SW480 (cell line): ENCODE results near the gene LRRC8D.
"Not testable (repeated sequence)": the region's sequence is repeated elsewhere in the genome, so short reads cannot be mapped to it uniquely, and the experiment has no call there.

ENCODE experiments used
- DNase-seq: peaks from one replicate; pipeline ENCODE4 v3.0.0-alpha.2; 2016; ENCODE audit warnings: low spot score

Gene LRRC8D

GRCh38 chr1:89913353-89914095, 92.7 kb downstream of the LRRC8D start:
- no peak for DNase-seq

GRCh38 chr1:89917353-89917752, 96.5 kb downstream of the LRRC8D start:
- no peak for DNase-seq

GRCh38 chr1:89918127-89918793, 97.4 kb downstream of the LRRC8D start:
- DNase-seq: no peak

GRCh38 chr1:89918794-89919155, 97.9 kb downstream of the LRRC8D start:
- DNase-seq: no peak

GRCh38 chr1:89919174-89919573, 98.3 kb downstream of the LRRC8D start:
- DNase-seq: no peak

- no peak for DNase-seq
Observed at GRCh38 chr1:89922911-89923310, 102.1 kb downstream of the LRRC8D start.

- no peak for DNase-seq
Observed at GRCh38 chr1:89923517-89923916, 102.7 kb downstream of the LRRC8D start.

- DNase-seq: not testable (repeated sequence)
Observed at GRCh38 chr1:89924075-89924474, 103.2 kb downstream of the LRRC8D start.

- no peak for DNase-seq
Observed at GRCh38 chr1:89927049-89927448, 106.2 kb downstream of the LRRC8D start.

- no peak for DNase-seq
Observed at GRCh38 chr1:89927478-89927877, 106.6 kb downstream of the LRRC8D start.

GRCh38 chr1:89928506-89928905, 107.7 kb downstream of the LRRC8D start:
- no peak for DNase-seq

GRCh38 chr1:89929467-89930063, 108.7 kb downstream of the LRRC8D start:
- DNase-seq: no peak

- DNase-seq: no peak
Observed at GRCh38 chr1:89930579-89930978, 109.7 kb downstream of the LRRC8D start.

- DNase-seq: no peak
Observed at GRCh38 chr1:89931964-89932363, 111.1 kb downstream of the LRRC8D start.

- DNase-seq: no peak
Observed at GRCh38 chr1:89932598-89933364, 111.9 kb downstream of the LRRC8D start.

GRCh38 chr1:89934461-89934860, 113.6 kb downstream of the LRRC8D start:
- DNase-seq: no peak

- DNase-seq: no peak
Observed at GRCh38 chr1:89935235-89935634, 114.4 kb downstream of the LRRC8D start.

- DNase-seq: no peak
Observed at GRCh38 chr1:89936694-89937093, 115.9 kb downstream of the LRRC8D start.

GRCh38 chr1:89938171-89939055, 117.6 kb downstream of the LRRC8D start:
- DNase-seq: no peak

GRCh38 chr1:89939059-89939570, 118.3 kb downstream of the LRRC8D start:
- DNase-seq: no peak

- DNase-seq: no peak
Observed at GRCh38 chr1:89939693-89940438, 119.0 kb downstream of the LRRC8D start.
